GM19395 (cell line): ENCODE measurements around the gene WNT10A.

Experiments
- ATAC-seq: cut with Tn5 transposase; IDR thresholded peaks from one replicate; pipeline ENCODE4 v1.9.1; 2021; ENCODE audit warnings: mild to moderate bottlenecking, moderate library complexity; ENCODE audit not compliant: unreplicated experiment

Gene WNT10A

DNA sequence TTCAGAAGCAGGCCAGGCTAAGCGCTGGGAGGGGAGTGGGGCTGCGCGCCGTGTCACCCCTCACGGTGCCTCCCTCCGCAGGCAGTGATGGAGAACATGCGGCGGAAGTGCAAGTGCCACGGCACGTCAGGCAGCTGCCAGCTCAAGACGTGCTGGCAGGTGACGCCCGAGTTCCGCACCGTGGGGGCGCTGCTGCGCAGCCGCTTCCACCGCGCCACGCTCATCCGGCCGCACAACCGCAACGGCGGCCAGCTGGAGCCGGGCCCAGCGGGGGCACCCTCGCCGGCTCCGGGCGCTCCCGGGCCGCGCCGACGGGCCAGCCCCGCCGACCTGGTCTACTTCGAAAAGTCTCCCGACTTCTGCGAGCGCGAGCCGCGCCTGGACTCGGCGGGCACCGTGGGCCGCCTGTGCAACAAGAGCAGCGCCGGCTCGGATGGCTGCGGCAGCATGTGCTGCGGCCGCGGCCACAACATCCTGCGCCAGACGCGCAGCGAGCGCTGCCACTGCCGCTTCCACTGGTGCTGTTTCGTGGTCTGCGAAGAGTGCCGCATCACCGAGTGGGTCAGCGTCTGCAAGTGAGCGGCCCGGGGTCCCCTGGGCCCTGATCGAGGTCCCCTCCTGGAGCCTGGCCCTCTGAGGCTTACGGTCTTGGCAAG, 12.2 kb downstream of the WNT10A start:
- peak; percentile 41 for ATAC-seq

DNA sequence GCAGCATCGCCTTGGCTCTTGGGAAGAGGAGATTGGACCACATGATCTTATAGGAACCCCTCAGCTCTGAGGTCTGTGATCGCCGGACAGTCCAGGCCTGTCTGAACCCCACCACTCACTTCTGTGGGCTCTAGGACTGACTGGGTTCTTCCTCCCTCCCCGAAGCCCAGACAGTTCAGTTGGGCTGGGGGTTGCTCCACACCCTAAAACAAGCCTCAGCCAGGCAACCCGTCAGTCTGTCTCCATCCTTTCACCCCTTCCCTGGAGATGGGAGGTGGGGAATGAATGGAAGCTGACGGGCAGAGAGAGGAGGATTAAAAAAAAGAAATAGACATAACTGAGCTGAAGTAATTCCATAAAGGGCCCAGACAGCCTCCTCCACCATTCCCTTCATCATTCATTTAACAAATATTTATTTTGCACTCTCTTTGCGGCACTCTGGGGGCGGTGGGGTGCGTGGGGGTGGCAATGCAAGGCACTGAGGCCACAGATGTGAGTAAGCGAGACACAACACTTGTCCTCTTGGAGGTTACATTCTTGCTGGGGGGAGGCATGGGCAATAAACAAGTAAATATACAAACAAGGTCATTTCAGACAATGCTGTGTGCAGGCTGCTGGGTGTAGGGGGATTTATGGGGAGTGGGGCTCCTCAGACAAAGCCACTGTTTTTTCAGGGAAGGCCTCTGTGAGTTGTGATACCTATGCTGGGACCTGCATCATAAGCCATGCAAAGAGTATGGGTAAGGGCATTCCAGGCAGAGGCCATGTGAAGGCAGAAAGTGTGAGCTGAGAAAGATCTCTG, 12.9 kb downstream of the WNT10A start:
- no peak for ATAC-seq

DNA sequence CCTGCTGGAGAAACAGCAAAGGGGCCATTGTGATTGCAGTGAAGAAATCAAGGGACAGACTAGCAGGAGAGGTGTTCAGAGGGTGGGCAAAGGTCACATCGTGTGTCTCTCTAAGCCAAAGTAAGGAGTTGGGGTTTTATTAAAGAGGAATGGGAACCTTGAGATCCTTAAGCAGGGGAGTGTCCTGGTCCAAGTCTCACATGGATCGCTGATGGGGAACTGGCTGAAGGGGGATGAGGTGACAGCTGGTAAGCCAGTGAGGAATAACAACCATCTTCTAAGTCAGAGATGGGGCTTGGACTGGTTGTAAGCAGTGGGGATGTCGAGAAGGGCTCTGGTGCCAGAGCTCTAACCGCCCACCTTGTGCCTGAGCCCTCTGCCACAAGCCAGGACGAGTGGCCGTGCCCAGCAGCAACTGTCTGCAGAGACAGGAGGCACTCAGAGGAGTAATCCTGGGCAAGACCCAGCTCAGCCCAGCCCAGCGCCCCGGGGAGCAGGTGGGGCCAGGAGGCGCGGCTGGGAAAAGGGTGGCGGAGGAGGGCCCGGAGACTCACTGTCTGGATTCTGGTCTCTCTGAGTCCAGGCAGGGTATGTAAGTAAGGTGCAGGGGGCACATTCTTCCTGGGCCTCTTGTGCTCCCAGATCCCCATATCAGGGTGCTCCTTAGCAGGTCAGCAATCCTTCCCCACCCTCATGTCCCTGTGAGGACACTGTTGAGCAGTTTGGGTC, 13.7 kb downstream of the WNT10A start:
- ATAC-seq: no peak

GRCh38 chr2:218894880-218895157, 14.2 kb downstream of the WNT10A start:
- ATAC-seq: no peak

GRCh38 chr2:218895326-218895725, 14.7 kb downstream of the WNT10A start:
- no peak for ATAC-seq

DNA sequence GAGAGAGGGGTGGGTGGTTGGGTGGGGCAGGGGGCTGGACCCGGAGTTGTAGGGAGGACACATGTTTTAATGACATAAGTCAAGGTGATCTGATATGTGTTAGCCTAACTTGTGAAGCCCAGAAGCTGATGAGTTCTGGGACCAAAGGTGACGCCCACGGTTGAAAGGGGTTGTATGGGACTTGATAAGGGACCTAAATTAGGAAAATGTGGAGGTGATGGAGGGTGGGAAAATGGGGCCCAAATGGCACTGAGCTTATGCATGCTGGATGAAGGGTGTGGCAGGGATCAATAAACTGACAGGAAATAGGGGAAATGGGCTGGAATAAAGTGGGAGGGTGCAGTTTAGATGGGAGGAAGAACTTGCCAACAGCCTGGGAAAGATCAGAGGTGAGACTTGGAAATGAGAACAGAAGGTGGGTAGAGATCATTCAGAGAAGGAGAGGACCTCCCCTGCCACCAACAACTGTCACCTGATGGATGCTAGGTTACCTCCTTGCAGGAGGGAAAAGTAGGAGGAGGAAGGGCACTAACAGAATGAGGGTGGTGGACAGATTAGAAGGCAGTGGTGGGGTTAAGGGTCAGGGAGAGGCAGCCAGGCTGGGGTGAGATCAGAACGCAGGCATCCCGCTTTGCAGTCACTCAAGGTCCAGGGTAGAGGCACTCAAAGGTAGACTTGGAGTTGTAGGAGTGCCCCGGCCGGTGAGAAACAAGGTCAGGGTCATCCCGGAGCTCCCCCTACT, 15.3 kb downstream of the WNT10A start:
- ATAC-seq: peak; percentile 18

DNA sequence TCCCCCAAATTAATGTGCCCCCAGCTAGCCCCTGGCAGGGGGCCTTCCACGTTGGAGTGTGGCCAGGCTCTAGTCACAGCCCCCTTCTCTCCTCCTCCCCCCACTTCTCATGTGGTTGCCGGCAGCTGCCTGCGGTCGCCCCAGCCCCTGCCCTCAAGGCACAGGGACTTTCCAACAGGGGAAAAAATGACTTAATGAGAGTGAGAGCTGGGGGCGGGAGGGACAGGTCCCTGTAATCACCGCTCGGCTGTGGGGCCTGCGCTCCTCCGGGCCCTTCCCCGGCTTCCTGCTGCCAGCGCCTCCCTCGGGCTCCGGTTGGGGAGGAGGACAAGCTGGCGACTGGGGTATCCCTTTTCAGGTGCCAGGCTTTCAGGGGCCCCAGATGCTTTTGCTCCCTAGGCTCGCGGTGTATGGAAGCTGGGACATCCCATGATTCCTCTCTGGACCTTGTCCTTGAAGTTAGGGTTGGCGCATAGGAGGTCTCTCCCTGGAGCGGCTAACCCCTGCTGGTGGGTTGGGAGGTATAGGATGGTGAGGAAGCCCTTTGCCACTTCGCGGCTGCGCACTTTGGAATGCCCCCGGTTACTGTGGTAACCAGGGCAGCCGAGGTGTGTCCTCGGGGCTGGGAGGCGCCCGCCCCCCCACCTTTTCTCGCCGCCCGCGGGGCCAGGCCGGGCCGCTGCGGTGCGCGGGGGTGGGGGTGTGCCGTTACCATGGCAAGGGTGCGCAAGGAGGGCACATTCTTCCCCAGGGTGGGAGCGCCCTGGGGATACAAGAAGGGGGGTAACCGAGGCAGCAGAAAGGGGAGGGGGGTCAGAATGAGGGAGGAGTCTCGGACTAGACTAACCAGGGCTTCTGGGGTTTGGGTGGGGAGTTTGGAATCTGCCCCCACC, 16.1 kb downstream of the WNT10A start:
- peak; percentile 65 for ATAC-seq

GRCh38 chr2:218897394-218898108, 16.9 kb downstream of the WNT10A start:
- ATAC-seq: peak; percentile 3

DNA sequence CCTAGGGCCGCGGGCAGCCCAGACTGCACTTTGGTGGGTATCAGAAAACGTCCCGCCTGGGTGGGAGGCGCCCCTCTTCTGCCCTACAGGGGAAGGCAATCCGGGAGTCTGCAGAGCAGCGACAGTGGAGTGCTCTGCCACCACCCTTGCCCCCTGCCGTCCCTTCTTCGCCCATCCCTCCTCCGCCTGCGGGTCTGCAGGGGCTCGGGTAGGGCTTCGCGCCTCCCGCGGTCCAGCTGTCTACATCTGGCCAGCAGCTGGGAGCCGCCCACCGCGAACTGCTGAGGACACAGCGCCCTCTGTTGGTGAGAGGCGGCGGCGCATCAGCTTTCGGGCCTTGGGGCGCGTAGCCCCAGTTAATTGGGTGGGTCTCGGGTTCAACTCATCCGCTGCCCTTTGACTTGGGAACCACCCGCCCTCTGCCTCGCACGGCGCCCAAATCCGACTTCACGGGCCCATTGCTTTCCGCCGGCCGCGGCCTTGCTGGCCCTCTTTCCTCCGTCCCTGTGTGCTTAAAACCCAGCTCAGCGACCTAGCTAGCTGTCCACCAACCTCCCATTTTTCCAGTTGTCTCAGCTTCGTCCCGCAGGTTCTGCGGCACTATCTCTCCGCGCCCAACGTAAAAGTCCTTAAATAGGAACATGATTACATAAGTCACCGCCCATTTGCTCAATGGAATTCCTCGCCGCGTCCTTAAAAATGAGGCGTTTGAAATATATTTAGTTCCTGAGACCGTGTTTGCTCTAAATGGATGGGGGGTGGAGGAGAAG, 17.6 kb downstream of the WNT10A start:
- ATAC-seq: peak; percentile 44

GRCh38 chr2:218899147-218899546, 18.5 kb downstream of the WNT10A start:
- ATAC-seq: no peak

DNA sequence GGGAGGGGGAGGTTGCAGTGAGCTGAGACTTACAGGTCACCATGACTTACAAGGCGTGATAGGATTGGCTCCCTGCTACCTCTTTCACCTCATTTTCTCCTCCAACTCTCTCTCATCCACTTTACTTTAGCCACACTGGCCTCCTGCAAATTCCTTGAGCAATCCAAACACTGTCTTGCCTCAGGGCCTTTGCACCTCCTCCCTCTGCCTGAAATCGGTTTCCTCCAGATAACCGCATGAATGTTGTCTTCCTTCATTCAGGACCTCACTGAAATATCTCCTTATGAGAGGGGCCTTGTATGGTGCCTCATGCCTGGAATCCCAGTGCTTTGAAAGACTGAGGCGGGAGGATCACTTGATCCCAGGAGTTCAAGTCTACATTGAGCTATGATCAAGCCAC, 21.8 kb downstream of the WNT10A start:
- no peak for ATAC-seq

DNA sequence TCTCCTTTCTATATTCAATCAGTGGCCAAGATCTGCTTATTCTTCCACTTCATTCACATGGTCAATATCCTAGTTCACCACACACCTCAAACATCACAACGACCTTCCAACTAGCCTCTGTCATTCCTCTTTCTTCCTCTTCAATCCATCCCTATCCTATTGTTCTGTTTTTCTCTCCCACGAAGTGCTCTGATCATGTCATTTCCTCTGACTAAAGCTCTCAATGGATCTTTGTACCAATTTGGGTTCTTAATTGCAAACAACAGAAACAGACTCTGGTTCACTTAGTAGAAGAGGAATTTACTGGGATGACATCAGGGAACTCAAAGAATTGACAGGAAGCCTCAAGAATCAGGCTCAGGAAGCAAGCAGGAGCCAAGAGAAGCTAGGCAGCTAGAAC, 23.5 kb downstream of the WNT10A start:
- no peak for ATAC-seq

GRCh38 chr2:218908721-218909619, 28.3 kb downstream of the WNT10A start:
- ATAC-seq: peak; percentile 96

- no peak for ATAC-seq
These were observed 30.1 kb downstream of the WNT10A start for GRCh38 chr2:218910741-218911140.

DNA sequence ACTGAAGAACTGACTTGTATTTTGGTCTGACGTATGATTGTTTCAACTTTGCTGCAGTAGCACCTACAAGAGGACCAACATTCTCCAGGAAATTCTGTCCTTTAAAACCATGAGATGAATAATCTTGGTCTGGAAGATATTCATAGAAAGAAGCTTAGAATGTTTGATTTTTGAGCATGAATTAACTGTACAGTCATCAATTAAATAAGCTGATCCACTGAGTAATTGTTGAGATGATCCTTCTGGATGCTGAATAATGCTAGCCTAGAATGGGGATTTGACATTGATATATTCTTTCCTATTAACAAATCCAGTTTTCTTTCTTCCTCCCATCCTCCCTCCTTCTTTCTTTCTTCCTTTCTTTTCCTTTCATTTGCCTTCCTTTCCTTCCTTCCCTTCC, 39.9 kb downstream of the WNT10A start:
- ATAC-seq: no peak

DNA sequence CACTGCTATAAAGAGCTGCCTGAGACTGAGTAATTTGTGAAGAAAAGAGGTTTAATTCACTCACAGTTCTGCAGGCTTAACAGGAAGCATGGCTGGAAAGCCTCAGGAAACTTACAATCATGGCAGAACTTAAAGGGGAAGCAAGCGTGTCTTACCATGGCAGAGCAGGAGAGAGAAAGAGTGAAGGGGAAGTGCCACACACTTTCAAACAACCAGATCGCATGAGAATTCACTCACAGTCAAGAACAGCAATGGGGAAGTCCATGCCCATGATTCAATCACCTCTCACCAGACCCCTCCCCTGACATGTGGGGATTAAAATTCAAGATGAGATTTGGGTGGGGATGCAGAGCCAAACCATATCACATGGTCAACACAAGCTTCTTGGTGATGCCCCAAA, 44.1 kb downstream of the WNT10A start:
- ATAC-seq: no peak

- no peak for ATAC-seq
These were observed 44.8 kb downstream of the WNT10A start for GRCh38 chr2:218925434-218925833.

GRCh38 chr2:218927422-218927821, 46.8 kb downstream of the WNT10A start:
- no peak for ATAC-seq
